Measurements from ENCODE around the gene FBXW4.
A peak's percentile ranks its signal among the peaks of the same experiment; 100 is the strongest.

FBXW4 gene

GRCh38 chr10:101704331-101704730 is 9.4 kb upstream of the FBXW4 start:
- FAIRE-seq (no peak), DNase-seq (ENCODE audit: low spot score) (no peak)

DNA sequence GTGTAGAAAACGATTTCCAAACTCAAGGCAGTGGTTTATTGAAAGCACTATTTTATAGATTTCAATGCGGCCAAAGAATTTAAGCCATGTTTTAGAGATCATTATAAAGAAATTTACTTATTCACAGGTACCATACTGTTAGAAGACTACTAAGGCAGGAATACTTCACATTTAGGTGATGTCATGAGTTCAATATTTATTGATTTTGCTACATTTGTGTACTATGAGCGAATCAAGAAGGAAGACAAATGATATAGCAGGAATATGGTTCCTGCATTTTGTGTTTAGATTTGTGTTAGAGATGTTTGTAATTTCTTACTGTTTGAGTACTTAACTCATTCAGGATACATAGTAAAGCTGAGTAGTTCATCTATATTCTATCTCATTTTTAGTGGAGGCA is 1.7 kb upstream of the FBXW4 start:
- FAIRE-seq (no peak), DNase-seq (ENCODE audit: low spot score) (no peak)

DNA sequence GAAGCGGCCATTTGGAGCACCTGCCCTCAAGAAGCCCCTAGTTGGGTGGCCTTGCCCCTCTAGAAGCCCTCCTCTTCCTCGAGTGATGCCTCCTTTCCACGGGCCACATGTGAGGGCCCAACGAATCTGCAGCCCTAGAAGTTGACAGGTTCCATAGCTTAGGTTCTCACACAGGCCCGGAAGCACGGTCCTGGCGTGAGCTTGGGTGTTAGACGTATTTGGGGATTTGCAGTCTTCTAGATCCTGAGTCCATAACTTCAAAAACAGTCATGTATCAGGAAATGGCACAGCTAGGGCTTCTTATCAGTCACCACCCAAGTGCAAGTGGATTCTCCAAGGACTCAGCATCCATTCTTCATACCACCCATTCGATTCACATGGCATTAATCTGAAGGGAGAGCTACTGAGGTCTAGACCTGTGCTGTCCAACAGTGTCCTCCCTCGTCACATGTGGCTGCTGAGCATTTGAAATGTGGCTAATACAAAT is 477 bp upstream of the FBXW4 start:
- no peak for DNase-seq (ENCODE audit: low spot score)
- no peak for FAIRE-seq

GRCh38 chr10:101693978-101694673 is 844 bp downstream of the FBXW4 start:
- FAIRE-seq: no peak

GRCh38 chr10:101693651-101693977 is 1.4 kb downstream of the FBXW4 start:
- DNase-seq (ENCODE audit: low spot score): peak; percentile 36

More at GRCh38 chr10:101693978-101694673, 844 bp downstream of the FBXW4 start:
- DNase-seq (ENCODE audit: low spot score): peak; percentile 68

GRCh38 chr10:101691081-101691480 is 3.9 kb downstream of the FBXW4 start:
- peak; percentile 30 for FAIRE-seq
- DNase-seq (ENCODE audit: low spot score): no peak

More at GRCh38 chr10:101693651-101693977, 1.4 kb downstream of the FBXW4 start:
- FAIRE-seq: no peak

DNA sequence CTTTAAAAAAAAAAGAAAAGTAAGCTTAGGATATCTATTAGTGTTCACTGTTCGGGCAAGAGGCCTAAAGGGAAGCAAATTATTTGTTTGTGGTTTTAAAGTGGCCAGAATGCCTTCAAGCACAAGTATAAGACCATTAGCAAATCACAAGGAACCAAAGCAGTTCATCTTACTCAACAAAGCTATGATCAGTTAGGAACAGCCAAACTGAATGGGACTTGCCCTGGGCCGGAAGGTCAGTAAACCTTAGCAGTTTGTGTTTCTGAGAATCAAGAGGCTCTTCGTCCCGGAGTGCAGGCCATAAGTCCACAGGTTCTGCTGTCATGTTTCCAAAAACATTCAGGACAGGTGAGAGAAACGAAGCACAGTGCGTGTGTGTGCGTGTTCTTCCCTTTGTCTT is 4.5 kb downstream of the FBXW4 start:
- DNase-seq (ENCODE audit: low spot score) (no peak), FAIRE-seq (no peak)

GRCh38 chr10:101687071-101687658 is 7.8 kb downstream of the FBXW4 start:
- DNase-seq (ENCODE audit: low spot score) (no peak), FAIRE-seq (no peak)

DNA sequence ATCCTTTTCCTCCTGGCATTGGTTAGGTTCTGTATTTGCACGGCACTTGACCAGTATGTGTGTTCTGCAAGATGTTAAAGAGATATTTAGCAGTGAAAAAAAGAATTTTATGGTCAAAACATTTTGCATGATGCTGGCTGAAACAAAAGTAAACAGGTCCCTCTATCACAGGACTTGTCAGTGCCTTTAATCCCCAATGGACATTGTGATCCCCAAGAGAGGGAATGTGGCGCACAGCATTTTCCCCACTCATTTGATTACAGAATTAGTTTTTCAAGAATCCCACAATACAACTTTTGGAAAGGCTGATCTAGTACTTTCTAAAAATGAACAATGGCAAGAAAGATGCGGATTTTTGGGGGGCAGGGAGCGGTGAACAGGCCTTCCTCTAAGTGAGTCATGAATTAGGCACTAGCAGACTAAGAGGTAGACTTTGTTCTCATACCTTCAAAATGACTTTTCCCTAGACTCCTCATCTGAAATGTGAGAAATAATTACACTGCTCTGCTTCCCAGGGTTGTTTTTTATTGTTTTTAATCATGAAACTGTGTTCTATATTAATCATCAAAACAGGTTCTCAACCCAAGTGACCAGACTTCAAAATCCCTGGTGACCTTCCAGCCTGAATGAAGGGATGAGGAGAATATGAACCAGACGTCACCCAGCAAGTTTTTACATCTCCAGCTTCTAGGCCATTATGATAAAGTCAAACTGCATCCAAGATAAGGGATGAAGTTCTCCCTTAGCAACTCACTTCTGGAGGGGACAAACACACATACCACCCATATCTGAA is 8.6 kb downstream of the FBXW4 start:
- FAIRE-seq (no peak), DNase-seq (ENCODE audit: low spot score) (no peak)

- DNase-seq (ENCODE audit: low spot score): no peak
- FAIRE-seq: no peak
Observed at GRCh38 chr10:101684782-101685181, 10.2 kb downstream of the FBXW4 start.

- no peak for DNase-seq (ENCODE audit: low spot score)
- FAIRE-seq: no peak
Observed at GRCh38 chr10:101683276-101683675, 11.7 kb downstream of the FBXW4 start.

- DNase-seq (ENCODE audit: low spot score) (no peak), FAIRE-seq (no peak)
Observed at GRCh38 chr10:101682172-101682825, 12.7 kb downstream of the FBXW4 start.

DNA sequence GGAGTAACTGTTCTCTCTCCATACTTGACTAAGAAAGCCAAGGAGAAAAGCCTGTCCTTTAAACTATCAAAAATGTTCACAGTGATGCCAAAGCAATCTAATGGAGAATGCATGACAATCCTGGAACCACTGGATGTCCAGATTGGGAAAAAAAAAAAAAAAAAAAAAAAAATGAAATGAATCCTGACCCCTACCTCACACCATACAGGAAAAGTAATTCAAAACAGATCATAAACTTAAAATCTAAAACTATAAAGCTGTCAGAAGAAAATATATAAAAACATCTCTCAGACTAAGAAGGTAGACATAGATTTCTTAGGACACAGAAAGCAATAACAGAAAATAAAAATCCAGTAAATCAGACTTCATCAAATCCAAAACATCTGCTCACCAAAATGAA is 18.4 kb downstream of the FBXW4 start:
- DNase-seq (ENCODE audit: low spot score): no peak
- FAIRE-seq: no peak

- FAIRE-seq: no peak
- DNase-seq (ENCODE audit: low spot score): no peak
Observed at GRCh38 chr10:101675115-101675514, 19.9 kb downstream of the FBXW4 start.

DNA sequence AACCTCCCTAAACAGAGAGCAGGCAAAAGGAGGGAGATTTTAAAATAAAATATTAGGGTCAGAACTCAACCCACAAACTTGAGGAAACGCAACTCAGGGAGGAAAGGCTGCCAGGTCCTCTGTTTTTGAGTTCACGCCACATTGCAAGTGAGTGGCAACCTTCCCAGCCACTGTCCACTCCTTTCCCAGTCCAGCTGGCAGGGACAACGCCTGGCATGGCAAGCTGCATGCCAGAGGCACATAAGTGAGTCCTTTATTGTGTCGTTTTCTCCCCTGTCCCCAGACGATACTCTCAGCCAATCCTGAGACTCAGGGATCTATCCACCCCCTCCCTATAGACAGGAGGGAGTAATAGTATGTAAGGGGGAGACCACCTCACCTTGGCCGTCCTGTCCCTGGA is 22.4 kb downstream of the FBXW4 start:
- DNase-seq (ENCODE audit: low spot score): no peak
- no peak for FAIRE-seq

- no peak for DNase-seq (ENCODE audit: low spot score)
- FAIRE-seq: no peak
Observed at GRCh38 chr10:101671453-101671852, 23.5 kb downstream of the FBXW4 start.

GRCh38 chr10:101670635-101671034 is 24.3 kb downstream of the FBXW4 start:
- FAIRE-seq (no peak), DNase-seq (ENCODE audit: low spot score) (no peak)

GRCh38 chr10:101669181-101669580 is 25.8 kb downstream of the FBXW4 start:
- no peak for FAIRE-seq
- DNase-seq (ENCODE audit: low spot score): no peak

GRCh38 chr10:101668566-101668965 is 26.4 kb downstream of the FBXW4 start:
- DNase-seq (ENCODE audit: low spot score) (no peak), FAIRE-seq (no peak)

DNA sequence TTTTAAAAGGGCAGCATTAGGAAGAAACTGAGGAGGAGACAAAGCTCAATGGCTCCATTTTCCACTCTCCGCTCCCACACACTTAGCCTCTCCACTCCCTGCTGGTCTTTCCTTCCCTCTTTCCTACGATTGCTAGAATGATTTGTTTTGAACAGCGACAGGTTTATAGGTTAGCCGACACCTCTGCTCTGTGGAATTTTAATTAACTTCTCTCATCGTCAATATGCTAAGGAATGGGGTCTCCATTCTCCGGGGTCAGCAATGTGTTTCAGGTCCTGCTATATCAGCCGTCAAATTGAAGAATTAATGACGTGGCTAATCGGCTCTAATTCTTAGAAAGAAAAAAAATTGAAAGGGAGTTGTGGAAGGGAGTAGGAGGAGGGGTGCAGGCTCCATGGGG is 28.9 kb downstream of the FBXW4 start:
- FAIRE-seq: no peak
- DNase-seq (ENCODE audit: low spot score): no peak

DNA sequence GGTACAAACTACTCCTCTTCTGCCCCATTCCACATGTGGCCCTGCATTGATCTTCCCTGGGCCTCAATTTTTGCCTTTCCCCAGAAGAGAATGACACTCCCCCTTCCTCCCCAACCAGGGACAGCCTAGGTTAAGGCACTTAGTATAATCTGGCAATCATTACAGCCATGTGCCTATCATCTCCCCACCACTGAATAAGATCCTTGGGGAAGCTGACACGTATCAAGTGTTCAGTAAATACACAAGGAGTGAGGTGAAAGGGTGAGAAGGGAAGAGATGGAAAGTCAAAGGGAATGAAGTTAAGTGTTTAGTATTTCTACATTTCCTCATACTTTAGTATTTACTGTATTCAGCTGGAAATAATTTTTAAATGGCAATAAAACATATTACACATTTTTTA is 31.9 kb downstream of the FBXW4 start:
- DNase-seq (ENCODE audit: low spot score) (no peak), FAIRE-seq (no peak)

DNA sequence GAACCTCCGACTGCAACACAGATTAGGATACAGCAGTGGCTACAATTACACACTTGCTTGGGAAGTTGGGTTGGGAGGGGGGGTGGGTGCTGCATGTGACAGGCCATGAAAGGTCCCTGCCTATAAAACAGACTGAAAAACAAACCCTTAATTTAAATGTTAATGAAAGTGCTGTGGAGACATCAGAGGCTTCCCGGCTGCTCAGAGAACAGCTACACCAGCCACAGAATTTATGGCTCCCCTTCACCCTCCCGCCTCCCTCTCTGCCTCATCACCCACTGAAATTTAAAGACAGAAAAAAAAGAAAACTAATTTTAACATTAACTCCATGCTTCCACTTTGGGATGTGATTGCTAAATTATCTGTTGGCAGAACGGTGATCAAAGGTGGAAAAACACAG is 34.7 kb downstream of the FBXW4 start:
- DNase-seq (ENCODE audit: low spot score): no peak
- FAIRE-seq: no peak

All from urothelium cell line (cell line).